ENCODE data around the gene LRMDA.

Gene LRMDA

DNA sequence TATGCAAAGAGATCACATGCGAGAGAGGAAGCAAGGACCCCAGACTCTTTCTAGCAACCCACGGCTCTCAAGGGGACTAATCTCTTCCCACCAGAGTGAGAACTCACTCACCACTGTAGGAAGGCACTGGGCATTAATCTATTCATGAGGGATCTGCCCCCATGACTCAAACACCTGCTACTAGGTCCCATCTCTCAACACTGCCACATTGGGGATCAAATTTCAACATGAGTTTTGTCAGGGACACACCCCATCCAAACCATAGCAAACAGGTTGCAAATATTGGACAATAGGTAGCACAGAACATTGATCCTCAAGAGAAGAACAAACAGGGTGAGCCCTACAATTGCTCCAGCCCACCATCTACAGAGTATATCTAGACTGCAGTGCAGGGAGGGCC, 740.6 kb downstream of the LRMDA start:
- no peak for DNase-seq (ENCODE audit: low spot score)

DNA sequence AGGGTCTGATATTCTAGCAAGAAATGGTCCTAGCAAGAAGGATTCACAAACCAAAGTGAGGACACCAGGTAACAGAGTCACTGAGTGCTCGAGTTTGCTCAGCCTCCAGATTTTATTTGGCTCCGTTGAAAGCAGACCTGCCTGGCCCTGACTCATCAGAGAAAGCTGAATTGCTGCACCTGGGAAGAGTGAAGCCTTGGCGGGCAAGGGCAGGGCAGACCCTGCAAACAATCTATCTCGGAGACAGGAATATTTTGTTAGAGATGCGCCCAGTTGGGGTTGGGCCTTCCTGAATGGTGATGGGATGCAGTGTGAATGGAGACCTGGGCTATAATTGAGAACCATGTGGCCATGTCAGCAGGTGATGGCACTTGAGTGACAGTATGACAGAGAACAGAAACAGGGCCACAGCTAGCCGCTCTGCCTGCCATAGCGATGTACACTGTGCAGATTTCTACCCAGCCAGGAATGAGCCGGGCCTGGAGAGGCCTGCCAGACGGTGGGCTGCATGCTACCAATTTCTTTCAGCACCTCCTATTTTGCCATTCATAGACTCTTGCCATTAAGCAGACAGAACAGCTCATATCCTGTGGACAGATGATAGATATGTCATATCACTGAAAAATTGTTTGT, 744.2 kb downstream of the LRMDA start:
- no peak for DNase-seq (ENCODE audit: low spot score)

GRCh38 chr10:76176166-76176550, 744.7 kb downstream of the LRMDA start:
- no peak for DNase-seq (ENCODE audit: low spot score)

- DNase-seq (ENCODE audit: low spot score), result no peak
Observed at GRCh38 chr10:76177936-76178335, 746.5 kb downstream of the LRMDA start.

DNA sequence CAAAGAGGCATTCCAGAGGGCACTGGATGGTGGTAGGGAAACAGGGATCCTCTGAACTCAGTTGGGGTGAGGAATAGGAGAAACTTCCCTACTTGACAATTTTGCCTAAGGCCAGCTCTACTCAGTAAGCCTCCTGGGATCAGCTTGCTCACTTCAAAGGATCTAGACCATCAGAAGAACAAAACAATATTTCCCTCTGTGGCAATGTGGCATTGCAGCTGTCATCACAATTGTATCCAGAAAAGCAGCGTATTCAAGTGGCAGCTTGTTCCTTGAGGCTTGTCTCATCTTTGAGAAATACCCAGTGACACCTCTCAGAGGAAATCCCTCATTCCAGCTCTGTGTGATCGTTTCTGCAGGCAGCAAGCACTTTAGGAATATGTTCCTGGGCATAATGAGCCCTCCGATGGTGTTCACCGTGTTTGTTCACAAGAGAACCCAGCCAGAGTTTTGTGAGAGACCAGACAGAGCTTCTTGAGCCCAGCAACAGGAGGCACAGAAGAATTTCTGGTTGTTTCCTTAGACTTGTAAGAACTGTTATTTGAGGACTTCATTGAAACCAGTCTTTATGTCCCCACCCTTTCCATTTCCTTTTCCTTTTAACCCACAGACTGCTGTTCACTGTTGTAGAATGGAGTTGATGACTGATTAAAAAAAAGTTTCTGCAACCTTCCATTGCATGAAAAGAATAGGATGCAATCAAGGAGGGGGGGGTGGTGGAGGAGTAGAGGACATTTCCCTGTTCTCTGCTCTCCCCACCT, 747.3 kb downstream of the LRMDA start:
- DNase-seq (ENCODE audit: low spot score), result no peak

DNA sequence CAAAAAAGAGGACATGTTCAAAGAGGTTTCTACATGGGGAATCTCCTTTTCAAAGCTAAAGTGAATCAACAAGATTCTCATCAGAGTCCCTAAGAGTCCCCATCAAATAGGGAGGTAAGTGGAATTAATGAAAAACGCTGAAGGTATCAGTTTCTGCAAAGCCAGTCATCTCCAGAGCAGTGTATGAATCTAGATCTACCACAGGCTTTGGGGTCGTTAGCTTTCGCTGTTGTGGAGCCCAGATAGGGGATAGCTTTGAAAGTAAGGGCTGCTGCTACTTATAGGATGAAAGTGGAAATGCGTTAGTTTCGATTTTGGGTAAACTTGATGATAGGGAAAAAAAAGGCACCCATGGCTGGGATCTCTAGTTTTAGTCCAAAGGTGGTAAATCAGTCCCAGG, 748.4 kb downstream of the LRMDA start:
- no peak for DNase-seq (ENCODE audit: low spot score)

GRCh38 chr10:76184647-76185046, 753.2 kb downstream of the LRMDA start:
- no peak for DNase-seq (ENCODE audit: low spot score)

- DNase-seq (ENCODE audit: low spot score), result peak; percentile 24
Observed at GRCh38 chr10:76185471-76186301, 754.3 kb downstream of the LRMDA start.

GRCh38 chr10:76188216-76188615, 756.8 kb downstream of the LRMDA start:
- DNase-seq (ENCODE audit: low spot score), result no peak

DNA sequence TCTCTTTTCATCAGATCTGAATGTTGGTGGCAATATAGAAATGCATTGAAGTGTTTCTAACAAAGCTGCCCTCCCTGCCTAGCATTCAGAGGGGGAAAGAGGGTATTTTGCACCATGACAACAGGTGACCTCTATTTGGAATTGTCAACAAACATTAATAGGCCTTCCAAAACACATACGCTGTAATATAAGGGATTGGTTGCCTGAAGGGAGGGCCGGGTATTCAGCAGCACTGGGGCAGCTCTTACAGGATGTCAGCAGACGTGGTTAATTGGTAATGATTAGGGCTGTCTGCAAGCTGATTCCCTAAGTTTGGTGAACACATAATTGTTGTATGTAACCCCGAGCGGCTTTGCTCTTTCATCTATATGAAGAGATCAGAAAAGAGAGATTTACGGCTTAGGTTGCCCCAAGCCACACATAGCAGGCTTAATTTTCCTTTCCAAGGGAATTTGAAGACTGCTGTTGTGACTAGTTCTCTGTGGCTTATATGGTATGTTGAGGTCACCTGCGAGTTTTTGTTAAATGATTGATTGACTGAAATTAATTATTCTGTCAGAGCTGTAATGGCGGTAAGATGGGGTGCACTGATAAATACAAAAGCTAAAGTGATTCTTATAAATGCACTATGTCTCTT, 759.3 kb downstream of the LRMDA start:
- DNase-seq (ENCODE audit: low spot score), result no peak

DNA sequence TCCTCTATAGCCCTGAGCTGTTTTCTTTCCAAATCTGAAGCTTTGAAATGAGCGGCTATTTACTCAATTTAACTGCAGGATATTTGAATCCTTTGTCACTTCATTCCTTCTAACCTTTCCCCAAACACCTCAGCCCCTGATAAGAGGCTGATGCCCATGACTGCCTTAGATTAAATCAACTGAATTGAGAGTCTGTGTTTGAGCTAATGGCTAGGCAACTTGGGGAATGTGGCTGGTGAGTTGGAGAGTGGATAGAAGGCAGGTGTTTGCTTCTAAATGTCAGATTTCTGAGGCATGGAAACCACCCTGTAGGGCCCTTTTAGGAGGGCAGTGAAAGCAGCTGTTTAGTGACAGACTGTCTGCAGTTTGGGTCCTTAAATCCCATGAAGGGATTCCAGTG, 759.9 kb downstream of the LRMDA start:
- no peak for DNase-seq (ENCODE audit: low spot score)

DNA sequence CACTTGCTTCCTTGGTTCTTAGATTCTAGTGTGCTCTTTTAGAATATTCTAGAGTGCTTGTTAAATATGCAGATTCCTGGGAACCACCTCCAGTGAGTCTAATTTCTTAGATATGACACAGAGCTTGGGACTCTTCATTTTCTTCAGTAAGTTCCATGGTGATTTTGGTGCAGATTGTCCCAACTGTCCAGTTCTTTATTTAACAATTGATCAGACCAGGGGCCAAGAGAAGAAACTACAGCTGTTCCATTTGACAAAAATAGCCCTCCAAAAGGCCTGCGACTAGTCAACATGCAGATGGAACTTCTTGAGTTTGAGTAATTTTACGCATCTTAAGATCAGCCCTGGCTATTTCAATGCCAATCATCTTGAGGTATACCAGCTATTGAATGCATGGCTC, 760.7 kb downstream of the LRMDA start:
- no peak for DNase-seq (ENCODE audit: low spot score)

GRCh38 chr10:76192694-76193320, 761.4 kb downstream of the LRMDA start:
- no peak for DNase-seq (ENCODE audit: low spot score)

DNA sequence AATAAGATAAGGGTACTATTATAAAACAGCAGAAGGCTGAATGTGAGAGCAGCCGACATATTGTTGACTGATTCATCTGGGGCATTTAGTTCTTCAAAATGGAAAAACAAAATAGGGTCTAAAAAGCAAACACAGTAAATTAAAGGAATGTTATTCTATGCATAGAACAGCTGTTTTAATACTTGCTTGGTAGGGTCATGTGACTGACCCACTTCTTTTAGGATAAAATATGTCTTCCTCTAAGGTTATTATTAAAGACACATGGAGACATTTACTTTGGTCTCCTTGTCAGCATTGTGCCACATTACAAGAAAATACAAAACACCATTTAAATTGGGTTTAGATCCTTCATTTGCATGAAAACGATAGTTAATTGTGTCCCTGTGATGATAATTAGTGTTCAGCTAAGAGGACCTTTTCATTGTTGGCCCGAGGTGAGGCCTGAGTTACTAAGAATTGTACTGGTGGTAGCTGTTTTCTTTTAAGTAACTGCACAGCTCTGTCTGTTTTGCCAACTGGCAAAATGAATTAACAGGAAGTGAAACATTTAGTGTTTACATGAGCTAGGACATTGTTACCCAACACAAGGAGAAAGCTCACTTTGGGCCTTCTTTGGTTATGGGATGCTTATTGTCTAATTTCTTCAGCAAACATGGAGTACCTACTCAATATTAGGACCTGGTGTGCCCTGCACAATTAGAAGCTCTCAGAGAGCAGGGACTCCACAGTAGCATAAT, 764.4 kb downstream of the LRMDA start:
- DNase-seq (ENCODE audit: low spot score), result no peak

DNA sequence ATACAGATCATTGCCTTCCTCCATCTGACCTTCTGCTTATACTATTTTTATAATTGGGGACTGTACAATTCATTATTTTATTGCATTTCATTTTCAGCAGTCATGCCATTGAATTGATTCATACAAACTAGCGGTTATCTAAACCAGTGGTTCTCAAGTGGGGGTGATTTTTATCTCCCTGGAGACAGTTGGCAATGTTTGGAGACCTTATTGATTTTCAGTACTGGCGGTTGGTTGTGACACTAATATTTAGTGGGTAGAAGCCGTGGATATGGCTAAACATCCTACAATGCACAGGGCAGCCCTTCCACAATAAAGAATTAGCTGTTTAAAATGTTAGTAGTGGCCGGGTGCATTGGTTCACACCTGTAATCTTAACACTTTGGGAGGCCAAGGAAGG, 765.9 kb downstream of the LRMDA start:
- no peak for DNase-seq (ENCODE audit: low spot score)

GRCh38 chr10:76198287-76199035, 767.0 kb downstream of the LRMDA start:
- no peak for DNase-seq (ENCODE audit: low spot score)

DNA sequence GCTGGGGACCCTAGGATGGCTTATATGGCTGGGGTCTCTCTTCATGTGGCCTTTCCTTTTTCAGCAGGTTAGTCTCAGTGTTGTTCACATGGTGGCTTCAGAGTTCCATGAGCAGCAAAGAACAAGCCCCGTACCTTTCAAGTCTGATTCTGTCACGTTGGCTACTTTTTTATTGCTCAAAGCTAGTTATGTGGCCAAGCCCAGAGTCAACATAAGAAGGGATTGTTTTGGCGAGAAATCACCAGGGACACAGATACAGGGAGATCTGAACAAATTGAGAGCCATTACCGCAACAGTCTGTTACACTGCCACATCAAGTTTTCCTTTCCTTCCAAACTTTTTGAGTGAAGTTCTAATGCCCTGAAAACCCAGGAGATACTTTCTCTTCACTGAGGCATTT, 770.5 kb downstream of the LRMDA start:
- DNase-seq (ENCODE audit: low spot score), result no peak

DNA sequence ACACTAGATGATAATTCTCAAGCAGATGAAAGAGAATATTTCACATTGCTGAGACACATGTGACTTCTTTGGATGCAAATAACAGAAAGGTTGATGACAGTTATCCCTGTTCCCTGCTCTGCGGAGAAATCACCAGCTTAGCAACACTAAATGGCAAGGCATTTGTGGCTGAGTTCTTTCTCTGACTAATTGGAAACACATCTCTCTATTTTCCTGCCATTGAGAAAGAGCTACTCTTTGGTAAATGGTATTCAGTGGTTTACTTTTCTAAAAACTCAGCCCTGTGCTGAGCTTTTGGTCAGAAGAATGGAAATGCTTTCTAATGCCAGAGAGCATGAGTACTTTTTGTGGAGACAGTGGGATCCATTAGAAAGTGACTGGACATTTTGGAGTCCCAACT, 771.4 kb downstream of the LRMDA start:
- DNase-seq (ENCODE audit: low spot score), result peak; percentile 84

GRCh38 chr10:76205361-76205760, 773.9 kb downstream of the LRMDA start:
- DNase-seq (ENCODE audit: low spot score), result peak; percentile 47

GRCh38 chr10:76206797-76207352, 775.5 kb downstream of the LRMDA start:
- no peak for DNase-seq (ENCODE audit: low spot score)

All from AG20443 (cell line).